ENCODE results near the gene S100A16.

S100A16 gene

DNA sequence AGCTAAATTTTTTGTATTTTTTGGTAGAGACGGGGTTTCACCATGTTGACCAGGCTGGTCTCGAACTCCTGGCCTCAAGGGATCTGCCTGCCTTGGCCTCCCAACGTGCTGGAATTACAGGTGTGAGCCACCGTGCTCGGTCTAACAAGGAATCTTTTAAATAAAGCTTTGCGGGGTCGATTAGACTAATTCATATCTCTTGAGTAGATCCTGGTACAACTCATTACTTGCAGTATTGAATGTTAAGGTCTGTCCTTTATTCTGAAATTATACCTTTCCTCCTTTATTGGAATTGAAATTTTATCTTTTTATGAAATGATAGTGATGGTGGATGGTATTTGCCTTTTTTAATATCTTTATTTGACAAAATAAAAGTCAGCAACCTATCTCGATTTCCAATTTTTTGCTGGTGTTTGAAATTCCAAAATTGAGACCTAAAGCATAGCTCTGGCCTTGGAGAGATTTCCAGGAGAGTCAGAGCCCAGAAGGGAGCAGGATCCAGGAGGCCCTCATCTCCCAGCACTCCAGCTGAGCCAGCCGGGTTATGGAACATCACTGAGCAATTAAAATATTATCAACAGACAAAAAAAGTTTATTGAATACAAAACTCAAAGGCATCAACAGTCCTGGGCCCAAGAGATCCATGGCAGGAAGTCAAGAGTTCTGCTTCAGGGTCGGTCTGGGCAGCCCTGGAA, 52.0 kb downstream of the S100A16 start:
- no peaks in the 10 kb centered on the region for H3K27me3 ChIP-seq (ENCODE audit: control insufficient read depth in 1 of 2, insufficient read depth in 2 of 2, low read length in 2 of 2)
- no peaks in the 10 kb centered on the region for H3K9me3 ChIP-seq (ENCODE audit: control insufficient read depth in 1 of 2, low read length in 2 of 2)
- H3K9ac ChIP-seq (ENCODE audit: low read depth in 1 of 2, low read length in 2 of 2): no peak overlapping the region
- no peak overlapping the region for H3K27ac ChIP-seq (ENCODE audit: low read depth, low read length)
- no peak overlapping the region for H3K4me3 ChIP-seq (ENCODE audit: low read depth in 1 of 2, low read length in 2 of 2)
- peaks cover 7 to 12% of the 10 kb centered on the region in 2 donors for H3K4me1 ChIP-seq (ENCODE audit: control insufficient read depth in 1 of 2, insufficient read depth in 2 of 2, low read length in 2 of 2)
- H3K36me3 ChIP-seq (ENCODE audit: control insufficient read depth in 1 of 2, insufficient read depth in 2 of 2, low read length in 2 of 2): no peaks in the 10 kb centered on the region

DNA sequence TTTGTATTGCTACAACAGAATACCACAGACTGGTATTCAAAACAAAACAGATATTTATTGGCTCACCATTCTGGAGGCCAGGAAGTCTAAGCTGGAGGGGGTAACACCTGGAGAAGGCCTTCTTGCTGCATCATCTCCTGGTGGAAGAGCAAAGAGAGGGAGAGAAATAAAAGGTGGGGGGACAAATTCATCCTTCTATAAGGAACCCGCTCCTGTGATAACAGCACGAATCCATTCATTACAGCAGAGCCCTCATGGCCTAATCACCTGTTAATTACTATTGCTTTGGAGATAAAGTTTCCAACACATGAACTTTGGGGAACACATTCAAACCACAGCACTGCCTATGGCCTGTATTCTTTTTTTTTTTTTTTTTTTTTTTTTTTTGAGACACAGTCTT, 52.7 kb downstream of the S100A16 start:
- H3K36me3 ChIP-seq (ENCODE audit: control insufficient read depth in 1 of 2, insufficient read depth in 2 of 2, low read length in 2 of 2): no peaks in the 10 kb centered on the region
- no peak overlapping the region for H3K9ac ChIP-seq (ENCODE audit: low read depth in 1 of 2, low read length in 2 of 2)
- H3K27ac ChIP-seq (ENCODE audit: low read depth, low read length): no peak overlapping the region
- H3K27me3 ChIP-seq (ENCODE audit: control insufficient read depth in 1 of 2, insufficient read depth in 2 of 2, low read length in 2 of 2): no peaks in the 10 kb centered on the region
- peaks cover under 1 to 5% of the 10 kb centered on the region in 2 donors for H3K4me1 ChIP-seq (ENCODE audit: control insufficient read depth in 1 of 2, insufficient read depth in 2 of 2, low read length in 2 of 2)
- no peak overlapping the region for H3K4me3 ChIP-seq (ENCODE audit: low read depth in 1 of 2, low read length in 2 of 2)
- H3K9me3 ChIP-seq (ENCODE audit: control insufficient read depth in 1 of 2, low read length in 2 of 2): no peaks in the 10 kb centered on the region

GRCh38 chr1:153557877-153558276, 55.1 kb downstream of the S100A16 start:
- no peaks in the 10 kb centered on the region for H3K36me3 ChIP-seq (ENCODE audit: control insufficient read depth in 1 of 2, insufficient read depth in 2 of 2, low read length in 2 of 2)
- H3K4me3 ChIP-seq (ENCODE audit: low read depth in 1 of 2, low read length in 2 of 2): no peak overlapping the region
- no peaks in the 10 kb centered on the region for H3K4me1 ChIP-seq (ENCODE audit: control insufficient read depth in 1 of 2, insufficient read depth in 2 of 2, low read length in 2 of 2)
- H3K9me3 ChIP-seq (ENCODE audit: control insufficient read depth in 1 of 2, low read length in 2 of 2): no peaks in the 10 kb centered on the region
- H3K27ac ChIP-seq (ENCODE audit: low read depth, low read length): no peak overlapping the region
- H3K9ac ChIP-seq (ENCODE audit: low read depth in 1 of 2, low read length in 2 of 2): no peak overlapping the region
- H3K27me3 ChIP-seq (ENCODE audit: control insufficient read depth in 1 of 2, insufficient read depth in 2 of 2, low read length in 2 of 2): no peaks in the 10 kb centered on the region

Measured in duodenal mucosa (tissue), 2 donors.